ENCODE data around the gene SLC35G6. TPM values are rescaled to one million over a fixed set of nuclear protein-coding genes. Genes with fewer than 3 reads are reported as not detected.

The SLC35G6 gene
- total RNA-seq, 3 donors from 2014 or later = not detected

DNA sequence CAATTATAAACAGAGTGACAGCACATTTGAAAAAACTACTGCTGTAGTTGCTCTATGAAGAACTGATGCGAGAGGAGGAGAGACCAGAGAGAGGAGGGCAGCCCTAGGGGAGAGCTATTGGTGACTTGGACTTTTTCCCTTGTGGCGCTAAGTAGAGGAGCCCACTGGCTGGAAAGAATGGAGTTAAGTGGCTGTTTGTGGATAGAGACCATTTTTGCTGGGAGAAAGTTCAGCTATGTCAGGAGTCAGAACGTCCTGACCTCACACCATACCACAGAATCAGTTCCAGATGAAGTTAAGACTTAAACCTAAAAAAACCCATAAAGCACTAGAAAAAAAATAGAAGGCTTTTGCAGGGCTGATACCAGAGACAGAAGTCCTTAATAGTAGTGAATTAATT lies 4.9 kb downstream of the SLC35G6 start:
- no peak for ATAC-seq
- TF ChIP-seq, protein P1, sequence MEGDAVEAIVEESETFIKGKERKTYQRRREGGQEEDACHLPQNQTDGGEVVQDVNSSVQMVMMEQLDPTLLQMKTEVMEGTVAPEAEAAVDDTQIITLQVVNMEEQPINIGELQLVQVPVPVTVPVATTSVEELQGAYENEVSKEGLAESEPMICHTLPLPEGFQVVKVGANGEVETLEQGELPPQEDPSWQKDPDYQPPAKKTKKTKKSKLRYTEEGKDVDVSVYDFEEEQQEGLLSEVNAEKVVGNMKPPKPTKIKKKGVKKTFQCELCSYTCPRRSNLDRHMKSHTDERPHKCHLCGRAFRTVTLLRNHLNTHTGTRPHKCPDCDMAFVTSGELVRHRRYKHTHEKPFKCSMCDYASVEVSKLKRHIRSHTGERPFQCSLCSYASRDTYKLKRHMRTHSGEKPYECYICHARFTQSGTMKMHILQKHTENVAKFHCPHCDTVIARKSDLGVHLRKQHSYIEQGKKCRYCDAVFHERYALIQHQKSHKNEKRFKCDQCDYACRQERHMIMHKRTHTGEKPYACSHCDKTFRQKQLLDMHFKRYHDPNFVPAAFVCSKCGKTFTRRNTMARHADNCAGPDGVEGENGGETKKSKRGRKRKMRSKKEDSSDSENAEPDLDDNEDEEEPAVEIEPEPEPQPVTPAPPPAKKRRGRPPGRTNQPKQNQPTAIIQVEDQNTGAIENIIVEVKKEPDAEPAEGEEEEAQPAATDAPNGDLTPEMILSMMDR (IDR thresholded peaks at IDR 0.05) = no peak
- no peak for DNase-seq
- Histone ChIP-seq H3K4me3 (no peak overlapping the region), H3K36me3 (ENCODE audit: low read depth) (no peaks in the 10 kb centered on the region), H3K9me3 (no peaks in the 10 kb centered on the region), H3K4me1 (ENCODE audit: low read depth) (peaks cover 46% of the 10 kb centered on the region)
- intact Hi-C loops (cut with DNase I, micrococcal nuclease) = no loop called here

- H3K4me1 ChIP-seq (ENCODE audit: low read depth) = peaks cover 44% of the 10 kb centered on the region
- peak in 1 of 3 donors; percentile 7 for DNase-seq
- intact Hi-C loops (cut with DNase I, micrococcal nuclease) = no loop called here
- peaks cover 3% of the 10 kb centered on the region for H3K36me3 ChIP-seq (ENCODE audit: low read depth)
- TF ChIP-seq, protein P1 (IDR thresholded peaks at IDR 0.05) = no peak
- H3K4me3 ChIP-seq = no peak overlapping the region
- no peak for ATAC-seq
- no peaks in the 10 kb centered on the region for H3K9me3 ChIP-seq
Measured at GRCh38 chr17:7490144-7490543, 8.9 kb downstream of the SLC35G6 start.

- Histone ChIP-seq H3K4me3 (no peak overlapping the region), H3K36me3 (ENCODE audit: low read depth) (peaks cover 3% of the 10 kb centered on the region), H3K9me3 (no peaks in the 10 kb centered on the region), H3K4me1 (ENCODE audit: low read depth) (peaks cover 33% of the 10 kb centered on the region)
- intact Hi-C loops (cut with DNase I, micrococcal nuclease) = no loop called here
- TF ChIP-seq, protein P1 (IDR thresholded peaks at IDR 0.05) = no peak
- ATAC-seq (peak; percentile 94), DNase-seq (peak in 1 of 3 donors; percentile 35)
Measured at GRCh38 chr17:7491583-7491982, 10.3 kb downstream of the SLC35G6 start.

- DNase-seq (no peak), ATAC-seq (no peak)
- H3K4me1 ChIP-seq (ENCODE audit: low read depth) = peaks cover 25% of the 10 kb centered on the region
- peaks cover 3% of the 10 kb centered on the region for H3K36me3 ChIP-seq (ENCODE audit: low read depth)
- TF ChIP-seq, protein P1 (IDR thresholded peaks at IDR 0.05) = no peak
- intact Hi-C loops (cut with DNase I, micrococcal nuclease) = no loop called here
- no peaks in the 10 kb centered on the region for H3K9me3 ChIP-seq
- no peak overlapping the region for H3K4me3 ChIP-seq
Measured at GRCh38 chr17:7493941-7494340, 12.7 kb downstream of the SLC35G6 start.

DNA sequence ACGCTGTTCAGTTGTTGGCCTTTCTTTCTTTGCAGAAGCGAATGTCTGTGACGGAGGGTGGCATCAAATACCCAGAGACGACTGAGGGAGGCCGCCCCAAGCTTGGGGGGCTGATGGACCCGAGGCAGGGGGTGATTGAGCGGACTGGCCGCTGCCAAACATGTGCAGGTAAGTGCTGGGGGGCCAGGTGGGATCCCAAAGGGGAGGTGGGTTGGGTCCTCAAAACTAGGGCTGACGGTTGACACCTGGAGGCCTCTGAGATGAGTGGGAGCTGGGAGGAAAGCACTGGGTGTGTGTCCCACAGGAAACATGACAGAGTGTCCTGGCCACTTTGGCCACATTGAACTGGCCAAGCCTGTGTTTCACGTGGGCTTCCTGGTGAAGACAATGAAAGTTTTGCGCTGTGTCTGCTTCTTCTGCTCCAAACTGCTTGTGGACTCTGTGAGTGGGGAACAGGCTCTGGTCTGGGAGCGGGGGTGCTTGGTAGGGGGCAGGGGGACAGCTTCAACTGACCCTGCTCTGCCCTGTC lies 14.7 kb downstream of the SLC35G6 start:
- ATAC-seq (no peak), DNase-seq (peak in 1 of 3 donors; percentile 37)
- H3K4me1 ChIP-seq (ENCODE audit: low read depth) = peaks cover 14% of the 10 kb centered on the region
- TF ChIP-seq, protein P1 (IDR thresholded peaks at IDR 0.05) = no peak
- intact Hi-C loops (cut with DNase I, micrococcal nuclease) = no loop called here
- H3K9me3 ChIP-seq = no peaks in the 10 kb centered on the region
- H3K4me3 ChIP-seq = no peak overlapping the region
- H3K36me3 ChIP-seq (ENCODE audit: low read depth) = peaks cover 8% of the 10 kb centered on the region
